H9 (cell line): ENCODE results near the gene GPAT3. TPM values are rescaled to one million over a fixed set of nuclear protein-coding genes. Genes with fewer than 3 reads are reported as not detected.

Experiments
- DNase-seq: peaks from one replicate; pipeline ENCODE4 v3.0.0-alpha.2; 2017
- H2AFZ ChIP-seq: one replicate; pipeline ENCODE4 v1.6.1; 2013; ENCODE audit warnings: mild to moderate bottlenecking, low read length, control low read depth, moderate library complexity
- H2AK5ac ChIP-seq: 2 replicates; pipeline ENCODE4 v1.6.1; 2013; ENCODE audit warnings: low read length, control low read depth, mixed read lengths; ENCODE audit not compliant: insufficient read length
- H2BK120ac ChIP-seq: one replicate; pipeline ENCODE4 v1.6.1; 2013; ENCODE audit warnings: low read depth, mild to moderate bottlenecking, low read length, control low read depth, inconsistent platforms; ENCODE audit not compliant: poor library complexity, severe bottlenecking
- H2BK12ac ChIP-seq: 2 replicates; pipeline ENCODE4 v1.6.1; 2013; ENCODE audit warnings: low read length, control low read depth, mixed read lengths, low read depth; ENCODE audit not compliant: insufficient read length
- H2BK15ac ChIP-seq: 2 replicates; pipeline ENCODE4 v1.6.1; 2013; ENCODE audit warnings: low read depth, low read length, control low read depth
- H2BK20ac ChIP-seq: one replicate; pipeline ENCODE4 v1.6.1; 2013; ENCODE audit warnings: low read depth, mild to moderate bottlenecking, low read length, control low read depth, inconsistent platforms; ENCODE audit not compliant: poor library complexity, severe bottlenecking
- H2BK5ac ChIP-seq: 2 replicates; pipeline ENCODE4 v1.6.1; 2013; ENCODE audit warnings: low read length, control low read depth, mixed read lengths; ENCODE audit not compliant: insufficient read length
- H3K14ac ChIP-seq: 2 replicates; pipeline ENCODE4 v1.6.1; 2013; ENCODE audit warnings: low read length, control low read depth; ENCODE audit not compliant: insufficient read depth
- H3K18ac ChIP-seq: 2 replicates; pipeline ENCODE4 v1.6.1; 2013; ENCODE audit warnings: low read depth, mild to moderate bottlenecking, mixed read lengths, low read length, control low read depth; ENCODE audit not compliant: insufficient read length
- H3K23ac ChIP-seq: 2 replicates; pipeline ENCODE4 v1.6.1; 2013; ENCODE audit warnings: low read length, control low read depth, mixed read lengths, low read depth; ENCODE audit not compliant: insufficient read length
- H3K23me2 ChIP-seq: 2 replicates; pipeline ENCODE4 v1.6.1; 2013; ENCODE audit warnings: low read depth, mild to moderate bottlenecking, mixed read lengths, low read length, control low read depth; ENCODE audit not compliant: insufficient read length, poor library complexity, severe bottlenecking
- H3K27ac ChIP-seq: 2 replicates; pipeline ENCODE4 v1.5.1; 2013; ENCODE audit warnings: low read length, control low read depth, mixed read lengths, low read depth; ENCODE audit not compliant: insufficient read length
- H3K27me3 ChIP-seq: 2 replicates; pipeline ENCODE4 v1.6.1; 2013; ENCODE audit warnings: low read length, control low read depth, inconsistent platforms; ENCODE audit not compliant: insufficient read depth
- H3K4ac ChIP-seq: 2 replicates; pipeline ENCODE4 v1.6.1; 2013; ENCODE audit warnings: low read depth, mild to moderate bottlenecking, control low read depth, inconsistent platforms, low read length, moderate library complexity
- H3K4me1 ChIP-seq: 2 replicates; pipeline ENCODE4 v1.6.1; 2013; ENCODE audit warnings: low read length, control low read depth, inconsistent platforms; ENCODE audit not compliant: insufficient read depth
- H3K4me2 ChIP-seq: 2 replicates; pipeline ENCODE4 v1.6.1; 2013; ENCODE audit warnings: low read length, control low read depth, mixed read lengths; ENCODE audit not compliant: insufficient read length, insufficient read depth
- H3K56ac ChIP-seq: 2 replicates; pipeline ENCODE4 v1.6.1; 2013; ENCODE audit warnings: low read depth, mild to moderate bottlenecking, mixed read lengths, low read length, control low read depth; ENCODE audit not compliant: insufficient read length
- H3K79me1 ChIP-seq: 2 replicates; pipeline ENCODE4 v1.6.1; 2013; ENCODE audit warnings: low read depth, mild to moderate bottlenecking, moderate library complexity, low read length, control low read depth, inconsistent platforms; ENCODE audit not compliant: insufficient read depth, poor library complexity, severe bottlenecking
- H3K79me2 ChIP-seq: 2 replicates; pipeline ENCODE4 v1.6.1; 2013; ENCODE audit warnings: low read length, control low read depth, inconsistent platforms; ENCODE audit not compliant: insufficient read depth
- H3K9ac ChIP-seq: 2 replicates; pipeline ENCODE4 v1.6.1; 2013; ENCODE audit warnings: low read length, control low read depth, mixed read lengths; ENCODE audit not compliant: insufficient read length; ENCODE audit errors: extremely low read depth
- H3K9me3 ChIP-seq: one replicate; pipeline ENCODE4 v1.6.1; 2013; ENCODE audit warnings: low read depth, low read length, inconsistent platforms; ENCODE audit not compliant: control insufficient read depth
- H3T11ph ChIP-seq: one replicate; pipeline ENCODE4 v1.6.1; 2013; ENCODE audit warnings: mild to moderate bottlenecking, low read length, control low read depth, inconsistent platforms
- H4K20me1 ChIP-seq: one replicate; pipeline ENCODE4 v1.6.1; 2013; ENCODE audit not compliant: control insufficient read depth, insufficient read length, insufficient read depth
- H4K5ac ChIP-seq: 2 replicates; pipeline ENCODE4 v1.6.1; 2013; ENCODE audit warnings: low read depth, mild to moderate bottlenecking, mixed read lengths, low read length, control low read depth; ENCODE audit not compliant: insufficient read length
- H4K8ac ChIP-seq: replicated peaks from 2 replicates; pipeline ENCODE4 v1.6.1; 2013; ENCODE audit warnings: low read length, control low read depth, mixed read lengths, low read depth; ENCODE audit not compliant: insufficient read length
- H4K91ac ChIP-seq: 2 replicates; pipeline ENCODE4 v1.6.1; 2013; ENCODE audit warnings: low read depth, mild to moderate bottlenecking, moderate library complexity, mixed read lengths, low read length, control low read depth; ENCODE audit not compliant: insufficient read length
- H3K27ac Mint-ChIP-seq, 3 experiments: 2 replicates in 2 of 3; 3 replicates in 1 of 3; pipeline ENCODE4 v1.8.0; 2020 to 2021; ENCODE audit warnings: mixed read lengths in 3 of 3, mild to moderate bottlenecking in 1 of 3, moderate library complexity in 1 of 3
- H3K27me3 Mint-ChIP-seq: 2 replicates; pipeline ENCODE4 v1.8.0; 2021; ENCODE audit warnings: low read depth, mild to moderate bottlenecking, moderate library complexity, mixed read lengths
- H3K36me3 Mint-ChIP-seq, 3 experiments: 2 replicates in 2 of 3; 3 replicates in 1 of 3; pipeline ENCODE4 v1.8.0; 2020 to 2021; ENCODE audit warnings: low read depth in 3 of 3, mixed read lengths in 3 of 3; ENCODE audit not compliant: insufficient read depth in 1 of 3
- H3K4me1 Mint-ChIP-seq, 2 experiments: 2 replicates each; pipeline ENCODE4 v1.8.0; 2020; ENCODE audit warnings: mixed read lengths in 2 of 2
- H3K4me3 Mint-ChIP-seq, 2 experiments: 2 replicates in 1 of 2; 3 replicates in 1 of 2; pipeline ENCODE4 v1.8.0; 2020 to 2021; ENCODE audit warnings: mild to moderate bottlenecking in 2 of 2, mixed read lengths in 2 of 2, moderate library complexity in 1 of 2
- H3K9me3 Mint-ChIP-seq, 2 experiments: 2 replicates in 1 of 2; 3 replicates in 1 of 2; pipeline ENCODE4 v1.8.0; 2020; ENCODE audit warnings: mild to moderate bottlenecking in 2 of 2, mixed read lengths in 2 of 2, moderate library complexity in 1 of 2
- WGBS: extraction: QIAGEN DNeasy Blood & Tissue Kit; methylation state at CpG from one replicate; pipeline ENCODE4 v1.1.7; 2013; ENCODE audit warnings: missing lambda C conversion rate, low lambda C conversion rate, mixed read lengths; ENCODE audit not compliant: insufficient read length; ENCODE audit errors: extremely low coverage; 5-methylcytosine and 5-hydroxymethylcytosine counted together
- total RNA-seq: library from RNA; stranded (reverse); gene quantifications from 2 replicates; pipeline ENCODE4 v1.2.1, GENCODE V29; 2021
- TF ChIP-seq, protein P1 (sequence below): fragments of 200-600 bp; sonication (generic); conservative IDR thresholded peaks from 3 replicates; pipeline ENCODE4 v1.8.0; 2021; ENCODE audit warnings: antibody characterized with exemption, mild to moderate bottlenecking

Gene GPAT3
- total RNA-seq, 1 experiment from 2014 or later = 1.8 TPM

DNA sequence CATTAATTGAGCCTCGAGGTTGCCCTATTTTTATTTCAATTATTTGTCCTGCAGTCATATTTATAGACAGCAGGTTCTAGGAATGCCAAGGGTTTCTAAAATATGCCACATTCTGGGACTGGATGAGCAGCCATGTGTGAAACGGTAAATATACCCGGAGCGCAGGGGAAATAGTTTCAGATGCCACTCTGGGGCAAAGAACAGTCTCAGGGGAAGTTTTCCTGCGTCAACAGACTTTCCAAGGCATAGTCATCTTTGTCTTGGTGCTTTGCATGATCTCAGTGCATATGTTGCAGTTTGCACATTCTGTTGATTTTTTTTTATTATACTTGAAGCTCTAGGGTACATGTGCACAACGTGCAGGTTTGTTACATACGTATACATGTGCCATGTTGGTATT, 71.0 kb downstream of the GPAT3 start:
- no CpG with 5 or more reads among the region's 7 CpGs for WGBS
- no peak overlapping the region for H2AK5ac ChIP-seq
- H3K27me3 ChIP-seq = no peaks in the 10 kb centered on the region
- H3K36me3 Mint-ChIP-seq = no peaks in the 10 kb centered on the region; a peak in 1 of 7 replicates
- H2AFZ ChIP-seq = no peak overlapping the region
- DNase-seq = no peak
- H2BK15ac ChIP-seq = no peak overlapping the region
- no peak overlapping the region for H3K27ac Mint-ChIP-seq
- H2BK20ac ChIP-seq = no peak overlapping the region
- H3K79me1 ChIP-seq = no peaks in the 10 kb centered on the region
- no peaks in the 10 kb centered on the region for H3K27me3 Mint-ChIP-seq
- no peak overlapping the region for H3K27ac ChIP-seq
- H4K20me1 ChIP-seq = no peaks in the 10 kb centered on the region
- H2BK12ac ChIP-seq = no peak overlapping the region
- H3K23me2 ChIP-seq = no peaks in the 10 kb centered on the region
- no peak overlapping the region for H3K4me2 ChIP-seq
- no peaks in the 10 kb centered on the region for H3K79me2 ChIP-seq
- no peak overlapping the region for H3K9ac ChIP-seq
- H3K56ac ChIP-seq = no peak overlapping the region
- H4K8ac ChIP-seq = no peak overlapping the region
- no peak overlapping the region for H4K5ac ChIP-seq
- no peak overlapping the region for H3K4ac ChIP-seq
- H3K14ac ChIP-seq = no peak overlapping the region
- H2BK5ac ChIP-seq = no peak overlapping the region
- TF ChIP-seq, protein P1, sequence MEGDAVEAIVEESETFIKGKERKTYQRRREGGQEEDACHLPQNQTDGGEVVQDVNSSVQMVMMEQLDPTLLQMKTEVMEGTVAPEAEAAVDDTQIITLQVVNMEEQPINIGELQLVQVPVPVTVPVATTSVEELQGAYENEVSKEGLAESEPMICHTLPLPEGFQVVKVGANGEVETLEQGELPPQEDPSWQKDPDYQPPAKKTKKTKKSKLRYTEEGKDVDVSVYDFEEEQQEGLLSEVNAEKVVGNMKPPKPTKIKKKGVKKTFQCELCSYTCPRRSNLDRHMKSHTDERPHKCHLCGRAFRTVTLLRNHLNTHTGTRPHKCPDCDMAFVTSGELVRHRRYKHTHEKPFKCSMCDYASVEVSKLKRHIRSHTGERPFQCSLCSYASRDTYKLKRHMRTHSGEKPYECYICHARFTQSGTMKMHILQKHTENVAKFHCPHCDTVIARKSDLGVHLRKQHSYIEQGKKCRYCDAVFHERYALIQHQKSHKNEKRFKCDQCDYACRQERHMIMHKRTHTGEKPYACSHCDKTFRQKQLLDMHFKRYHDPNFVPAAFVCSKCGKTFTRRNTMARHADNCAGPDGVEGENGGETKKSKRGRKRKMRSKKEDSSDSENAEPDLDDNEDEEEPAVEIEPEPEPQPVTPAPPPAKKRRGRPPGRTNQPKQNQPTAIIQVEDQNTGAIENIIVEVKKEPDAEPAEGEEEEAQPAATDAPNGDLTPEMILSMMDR = no peak
- H2BK120ac ChIP-seq = no peak overlapping the region
- no peaks in the 10 kb centered on the region; the same call in 1 of the 2 replicates for H3K4me1 ChIP-seq
- no peaks in the 10 kb centered on the region for H3K9me3 ChIP-seq
- no peak overlapping the region for H3K18ac ChIP-seq
- no peak overlapping the region for H3K23ac ChIP-seq
- peaks cover 5% of the 10 kb centered on the region in 2 experiments for H3K4me1 Mint-ChIP-seq
- H3K9me3 Mint-ChIP-seq = peaks cover 0 to 6% of the 10 kb centered on the region in 2 experiments; a peak in 3 of 5 replicates
- H4K91ac ChIP-seq = no peak overlapping the region
- H3K4me3 Mint-ChIP-seq = no peak overlapping the region
- H3T11ph ChIP-seq = no peak overlapping the region
